ENCODE data around the gene VWA2. TPM values are rescaled to one million over a fixed set of nuclear protein-coding genes. Genes with fewer than 3 reads are reported as not detected.

Gene VWA2
- polyA plus RNA-seq, 3 donors = not detected

DNA sequence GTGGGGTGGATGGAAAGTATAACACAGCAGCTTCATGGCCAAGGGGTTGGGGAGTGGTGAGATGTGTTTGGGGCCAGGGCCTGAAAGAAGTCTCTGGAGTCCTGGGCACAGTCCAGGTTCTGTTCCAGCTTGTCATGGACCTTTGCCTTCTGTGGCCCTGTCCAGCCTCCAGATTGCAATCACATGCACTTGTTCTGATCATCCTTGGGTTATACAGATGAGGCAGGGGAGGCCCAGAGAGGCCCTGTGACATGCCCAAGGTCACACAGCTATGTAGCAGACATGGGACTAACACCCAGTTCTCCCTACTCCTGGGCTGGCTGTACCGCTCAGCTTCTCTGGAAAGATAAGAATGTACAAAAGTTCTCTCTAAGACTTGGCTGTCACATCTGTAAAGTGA, 11.7 kb downstream of the VWA2 start:
- TF ChIP-seq CTCF (IDR thresholded peaks at IDR 0.05) = no peak
- Histone ChIP-seq H3K27ac (ENCODE audit: low read depth in 1 of 2, low read length in 2 of 2) (no peak overlapping the region), H3K4me1 (ENCODE audit: control insufficient read depth in 1 of 2, insufficient read depth in 2 of 2, low read length in 2 of 2) (no peaks in the 10 kb centered on the region), H4K20me1 (ENCODE audit: insufficient read depth, low read length) (no peaks in the 10 kb centered on the region), H3K79me2 (ENCODE audit: insufficient read depth, low read length) (no peaks in the 10 kb centered on the region), H3K4me3 (replicated peaks in 1 of 3; ENCODE audit: low read depth in 2 of 3, low read length in 3 of 3) (no peak overlapping the region), H3K9ac (ENCODE audit: insufficient read depth, low read length, poor library complexity, severe bottlenecking) (no peak overlapping the region), H3K27me3 (ENCODE audit: control insufficient read depth in 2 of 2, insufficient read depth in 2 of 2, low read length in 2 of 2) (no peaks in the 10 kb centered on the region), H3K4me2 (replicated peaks; ENCODE audit: extremely low read depth, low read length, poor library complexity, severe bottlenecking) (no peak overlapping the region), H3K36me3 (replicated peaks in 1 of 2; ENCODE audit: control insufficient read depth in 1 of 2, insufficient read depth in 2 of 2, low read length in 2 of 2) (no peaks in the 10 kb centered on the region), H2AFZ (ENCODE audit: insufficient read depth, low read depth, low read length, poor library complexity, severe bottlenecking) (no peak overlapping the region), H3K9me3 (replicated peaks in 1 of 2; ENCODE audit: control insufficient read depth in 1 of 2, insufficient read depth in 1 of 2, low read length in 2 of 2) (no peaks in the 10 kb centered on the region)
- H3K36me3 Mint-ChIP-seq = no peaks in the 10 kb centered on the region
- no peak overlapping the region for H3K4me3 Mint-ChIP-seq
- no peaks in the 10 kb centered on the region for H3K9me3 Mint-ChIP-seq
- peaks cover 4 to 8% (median 7%) of the 10 kb centered on the region in 3 donors for H3K27me3 Mint-ChIP-seq (ENCODE audit: low read depth in 3 of 3)
- no peaks in the 10 kb centered on the region for H3K4me1 Mint-ChIP-seq
- H3K27ac Mint-ChIP-seq = no peak overlapping the region
- WGBS (ENCODE audit: insufficient coverage) = no CpG with 5 or more reads among the region's 1 CpG
- no peak for DNase-seq
- intact Hi-C loops (cut with micrococcal nuclease) = no loop called here

DNA sequence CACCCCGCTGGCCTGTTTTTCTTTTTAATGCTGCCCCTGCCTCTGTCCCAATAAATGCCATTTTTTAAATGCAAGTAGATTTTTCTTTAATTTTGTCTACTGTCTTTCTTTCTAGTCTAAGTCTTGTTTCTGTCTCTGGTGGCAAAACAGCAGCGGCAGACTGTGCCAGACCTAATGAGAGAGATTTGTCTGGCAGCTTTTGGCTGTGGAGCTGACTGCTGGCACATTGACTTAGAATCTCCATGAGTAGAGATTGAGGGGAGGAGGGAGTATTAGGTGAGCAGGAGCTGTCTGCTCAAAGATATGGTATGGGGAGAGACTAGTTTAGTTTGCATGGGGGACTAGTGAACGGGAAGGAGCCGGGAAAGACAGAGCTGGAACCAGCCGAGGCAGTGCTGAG, 13.0 kb downstream of the VWA2 start:
- no peaks in the 10 kb centered on the region for H3K4me1 Mint-ChIP-seq
- TF ChIP-seq CTCF (IDR thresholded peaks at IDR 0.05) = no peak

More for the DNA sequence above, 13.0 kb downstream of the VWA2 start:
- no peak for DNase-seq
- WGBS (ENCODE audit: insufficient coverage) = 93% methylated on average over 5 of the region's 5 CpGs
- no peaks in the 10 kb centered on the region for H3K4me1 ChIP-seq (ENCODE audit: control insufficient read depth in 1 of 2, insufficient read depth in 2 of 2, low read length in 2 of 2)
- no peak overlapping the region for H3K4me2 ChIP-seq (replicated peaks; ENCODE audit: extremely low read depth, low read length, poor library complexity, severe bottlenecking)
- no peaks in the 10 kb centered on the region for H3K9me3 ChIP-seq (replicated peaks in 1 of 2; ENCODE audit: control insufficient read depth in 1 of 2, insufficient read depth in 1 of 2, low read length in 2 of 2)
- H3K4me3 Mint-ChIP-seq = no peak overlapping the region
- H3K36me3 ChIP-seq (replicated peaks in 1 of 2; ENCODE audit: control insufficient read depth in 1 of 2, insufficient read depth in 2 of 2, low read length in 2 of 2) = no peaks in the 10 kb centered on the region
- H3K4me3 ChIP-seq (replicated peaks in 1 of 3; ENCODE audit: low read depth in 2 of 3, low read length in 3 of 3) = no peak overlapping the region
- H3K79me2 ChIP-seq (ENCODE audit: insufficient read depth, low read length) = no peaks in the 10 kb centered on the region
- no peaks in the 10 kb centered on the region for H3K9me3 Mint-ChIP-seq
- peaks cover 4 to 8% (median 5%) of the 10 kb centered on the region in 3 donors for H3K27me3 Mint-ChIP-seq (ENCODE audit: low read depth in 3 of 3)
- no peak overlapping the region for H3K27ac ChIP-seq (ENCODE audit: low read depth in 1 of 2, low read length in 2 of 2)
- H2AFZ ChIP-seq (ENCODE audit: insufficient read depth, low read depth, low read length, poor library complexity, severe bottlenecking) = no peak overlapping the region
- no peak overlapping the region for H3K9ac ChIP-seq (ENCODE audit: insufficient read depth, low read length, poor library complexity, severe bottlenecking)
- H3K27ac Mint-ChIP-seq = no peak overlapping the region
- no peaks in the 10 kb centered on the region for H3K36me3 Mint-ChIP-seq
- no peaks in the 10 kb centered on the region for H3K27me3 ChIP-seq (ENCODE audit: control insufficient read depth in 2 of 2, insufficient read depth in 2 of 2, low read length in 2 of 2)
- intact Hi-C loops (cut with micrococcal nuclease) = no loop called here
- no peaks in the 10 kb centered on the region for H4K20me1 ChIP-seq (ENCODE audit: insufficient read depth, low read length)

All from CD14-positive monocyte (primary cell).